Activated naive CD8-positive, alpha-beta T cell (primary cell): ENCODE measurements around the gene MESD.

Experiments used
- H3K27ac Mint-ChIP-seq: one replicate; pipeline ENCODE4 v1.8.0; 2021; ENCODE audit warnings: mixed read lengths
- H3K27me3 Mint-ChIP-seq: one replicate; pipeline ENCODE4 v1.8.0; 2021; ENCODE audit warnings: mixed read lengths
- H3K36me3 Mint-ChIP-seq: one replicate; pipeline ENCODE4 v1.8.0; 2021; ENCODE audit warnings: mixed read lengths
- H3K4me1 Mint-ChIP-seq: one replicate; pipeline ENCODE4 v1.8.0; 2021; ENCODE audit warnings: low read depth, mixed read lengths
- H3K4me3 Mint-ChIP-seq: one replicate; pipeline ENCODE4 v1.8.0; 2021; ENCODE audit warnings: mild to moderate bottlenecking, mixed read lengths
- H3K9me3 Mint-ChIP-seq: one replicate; pipeline ENCODE4 v1.8.0; 2021; ENCODE audit warnings: low read depth, mixed read lengths

Gene MESD

GRCh38 chr15:80911821-80912220 is 77.8 kb downstream of the MESD start:
- no peaks in the 10 kb centered on the region for H3K4me1 Mint-ChIP-seq
- H3K27ac Mint-ChIP-seq, result no peak overlapping the region
- no peaks in the 10 kb centered on the region for H3K9me3 Mint-ChIP-seq
- H3K36me3 Mint-ChIP-seq, result peaks cover 14% of the 10 kb centered on the region
- H3K27me3 Mint-ChIP-seq, result no peaks in the 10 kb centered on the region
- no peak overlapping the region for H3K4me3 Mint-ChIP-seq

- H3K27me3 Mint-ChIP-seq, result no peaks in the 10 kb centered on the region
- peaks cover 17% of the 10 kb centered on the region for H3K36me3 Mint-ChIP-seq
- H3K9me3 Mint-ChIP-seq, result no peaks in the 10 kb centered on the region
- no peak overlapping the region for H3K27ac Mint-ChIP-seq
- H3K4me1 Mint-ChIP-seq, result no peaks in the 10 kb centered on the region
- no peak overlapping the region for H3K4me3 Mint-ChIP-seq
Measured at GRCh38 chr15:80906159-80906766, 83.4 kb downstream of the MESD start.

GRCh38 chr15:80904998-80905397 is 84.6 kb downstream of the MESD start:
- H3K4me1 Mint-ChIP-seq, result peaks cover 2% of the 10 kb centered on the region
- no peaks in the 10 kb centered on the region for H3K27me3 Mint-ChIP-seq
- H3K4me3 Mint-ChIP-seq, result no peak overlapping the region
- H3K27ac Mint-ChIP-seq, result no peak overlapping the region
- H3K36me3 Mint-ChIP-seq, result peaks cover 17% of the 10 kb centered on the region
- no peaks in the 10 kb centered on the region for H3K9me3 Mint-ChIP-seq

GRCh38 chr15:80902298-80902801 is 87.3 kb downstream of the MESD start:
- H3K9me3 Mint-ChIP-seq, result no peaks in the 10 kb centered on the region
- no peak overlapping the region for H3K27ac Mint-ChIP-seq
- H3K27me3 Mint-ChIP-seq, result no peaks in the 10 kb centered on the region
- peaks cover 10% of the 10 kb centered on the region for H3K36me3 Mint-ChIP-seq
- no peak overlapping the region for H3K4me3 Mint-ChIP-seq
- H3K4me1 Mint-ChIP-seq, result peaks cover 2% of the 10 kb centered on the region

- Mint-ChIP-seq H3K4me1 (peaks cover 2% of the 10 kb centered on the region), H3K36me3 (peaks cover 27% of the 10 kb centered on the region), H3K27ac (no peak overlapping the region), H3K4me3 (no peak overlapping the region), H3K27me3 (no peaks in the 10 kb centered on the region), H3K9me3 (peaks cover 8% of the 10 kb centered on the region)
Measured at GRCh38 chr15:80898040-80898439, 91.6 kb downstream of the MESD start.
